ENCODE measurements around the gene KDM4B.
"Not testable (repeated sequence)": the region's sequence is repeated elsewhere in the genome, so short reads cannot be mapped to it uniquely, and the experiment has no call there.

Gene KDM4B

GRCh38 chr19:5193192-5193591 is 224.3 kb downstream of the KDM4B start:
- no peak for DNase-seq (ENCODE audit: low spot score)
- no peak for TF ChIP-seq CTCF (IDR thresholded peaks at IDR 0.05)
- Histone ChIP-seq H3K27ac (no peak overlapping the region), H3K4me3 (no peak overlapping the region)

- Histone ChIP-seq H3K4me3 (no peak overlapping the region), H3K27ac (no peak overlapping the region)
- no peak for TF ChIP-seq CTCF (IDR thresholded peaks at IDR 0.05)
- DNase-seq (ENCODE audit: low spot score) = no peak
These were observed 225.7 kb downstream of the KDM4B start for GRCh38 chr19:5194641-5195040.

- not testable (repeated sequence) for H3K27ac ChIP-seq; H3K4me3 ChIP-seq; DNase-seq (ENCODE audit: low spot score)
These were observed 226.7 kb downstream of the KDM4B start for GRCh38 chr19:5195587-5195986.

- no peak for DNase-seq (ENCODE audit: low spot score)
- no peak for TF ChIP-seq CTCF (IDR thresholded peaks at IDR 0.05)
- H3K27ac ChIP-seq = no peak overlapping the region
- no peak overlapping the region for H3K4me3 ChIP-seq
These were observed 227.9 kb downstream of the KDM4B start for GRCh38 chr19:5196832-5197231.

GRCh38 chr19:5200844-5201243 is 231.9 kb downstream of the KDM4B start:
- Histone ChIP-seq H3K4me3 (no peak overlapping the region), H3K27ac (no peak overlapping the region)
- no peak for TF ChIP-seq CTCF (IDR thresholded peaks at IDR 0.05)
- DNase-seq (ENCODE audit: low spot score) = no peak

- no peak for TF ChIP-seq CTCF (IDR thresholded peaks at IDR 0.05)
- no peak overlapping the region for H3K4me3 ChIP-seq
- H3K27ac ChIP-seq = no peak overlapping the region
- DNase-seq (ENCODE audit: low spot score) = no peak
These were observed 233.6 kb downstream of the KDM4B start for GRCh38 chr19:5202553-5202952.
